ENCODE data around the gene COL9A3.
"Not testable (repeated sequence)": the region's sequence is repeated elsewhere in the genome, so short reads cannot be mapped to it uniquely, and the experiment has no call there.

COL9A3 gene

DNA sequence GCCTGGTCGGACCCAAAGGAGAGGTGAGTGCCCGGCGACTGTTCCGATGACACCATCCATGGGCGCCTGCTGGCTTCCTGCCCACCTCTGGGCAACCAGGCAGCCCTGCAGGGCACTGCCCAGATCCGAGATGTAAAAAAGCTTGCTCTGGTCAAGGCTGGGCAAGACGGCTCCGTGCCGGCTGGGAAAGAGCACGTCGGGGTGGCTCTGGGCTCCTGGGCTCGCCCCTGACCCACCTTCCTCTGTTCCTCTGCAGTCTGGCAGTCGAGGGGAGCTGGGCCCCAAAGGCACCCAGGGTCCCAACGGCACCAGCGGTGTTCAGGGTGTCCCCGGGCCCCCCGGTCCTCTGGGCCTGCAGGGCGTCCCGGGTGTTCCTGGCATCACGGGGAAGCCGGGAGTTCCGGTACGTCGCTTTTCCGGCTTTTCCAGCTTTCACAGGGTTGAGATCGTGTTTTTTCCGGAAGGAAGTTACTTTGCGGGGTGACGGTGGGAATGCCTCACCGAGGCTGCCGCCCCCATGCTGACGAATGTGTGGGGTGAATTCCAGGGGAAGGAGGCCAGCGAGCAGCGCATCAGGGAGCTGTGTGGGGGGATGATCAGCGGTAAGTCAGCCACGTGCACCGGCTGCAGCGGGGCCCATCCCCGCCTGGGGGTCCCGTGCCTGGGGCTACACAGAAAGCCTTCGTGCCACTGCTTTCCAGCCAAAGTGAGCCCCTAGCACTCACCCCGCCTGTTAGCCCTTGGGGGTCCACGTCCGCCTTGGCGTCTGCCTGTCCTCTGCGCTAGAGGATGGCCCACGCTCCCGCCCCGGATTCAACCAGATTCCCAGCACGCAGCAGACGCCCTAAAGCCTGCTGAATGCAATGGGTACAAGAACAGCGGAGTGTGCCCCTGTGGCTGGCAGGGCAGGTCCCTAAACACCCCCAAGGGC lies 19.3 kb downstream of the COL9A3 start:
- no peak for DNase-seq (ENCODE audit: low read depth in 2 of 2)

DNA sequence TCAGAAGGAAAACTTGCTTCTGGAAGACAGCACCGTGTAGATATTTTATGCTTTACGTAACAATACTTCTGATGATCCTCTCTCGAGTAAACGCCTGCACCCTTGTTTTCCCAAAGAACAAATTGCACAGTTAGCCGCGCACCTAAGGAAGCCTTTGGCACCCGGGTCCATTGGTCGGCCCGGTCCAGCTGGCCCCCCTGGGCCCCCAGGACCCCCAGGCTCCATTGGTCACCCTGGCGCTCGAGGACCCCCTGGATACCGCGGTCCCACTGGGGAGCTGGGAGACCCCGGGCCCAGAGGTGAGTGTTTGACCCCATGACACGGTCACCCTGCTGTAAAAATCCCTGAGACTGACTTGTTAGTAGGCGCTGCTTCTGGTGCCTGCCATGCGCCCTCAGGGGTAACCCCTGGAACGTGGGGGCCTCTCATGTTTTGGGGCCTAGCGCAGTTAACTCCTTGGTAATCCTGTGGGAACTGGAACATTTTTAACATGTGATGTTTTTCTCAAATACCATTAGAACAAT lies 20.2 kb downstream of the COL9A3 start:
- DNase-seq (ENCODE audit: low read depth in 2 of 2), result no peak

DNA sequence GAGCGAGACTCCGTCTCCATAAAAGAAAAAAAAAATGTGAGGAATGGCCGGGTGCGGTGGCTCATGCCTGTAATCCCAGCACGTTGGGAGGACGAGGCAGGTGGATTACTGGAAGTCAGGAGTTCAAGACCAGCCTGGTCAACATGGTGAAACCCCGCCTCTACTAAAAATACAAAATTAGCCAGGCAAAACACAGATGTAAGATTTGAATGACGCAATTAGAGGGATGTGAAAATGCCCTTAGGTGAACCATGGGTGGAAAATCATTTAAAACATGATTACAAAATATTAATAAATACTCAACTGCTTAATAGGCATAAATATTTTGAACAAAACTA lies 20.9 kb downstream of the COL9A3 start:
- no peak for DNase-seq (ENCODE audit: low read depth in 2 of 2)

DNA sequence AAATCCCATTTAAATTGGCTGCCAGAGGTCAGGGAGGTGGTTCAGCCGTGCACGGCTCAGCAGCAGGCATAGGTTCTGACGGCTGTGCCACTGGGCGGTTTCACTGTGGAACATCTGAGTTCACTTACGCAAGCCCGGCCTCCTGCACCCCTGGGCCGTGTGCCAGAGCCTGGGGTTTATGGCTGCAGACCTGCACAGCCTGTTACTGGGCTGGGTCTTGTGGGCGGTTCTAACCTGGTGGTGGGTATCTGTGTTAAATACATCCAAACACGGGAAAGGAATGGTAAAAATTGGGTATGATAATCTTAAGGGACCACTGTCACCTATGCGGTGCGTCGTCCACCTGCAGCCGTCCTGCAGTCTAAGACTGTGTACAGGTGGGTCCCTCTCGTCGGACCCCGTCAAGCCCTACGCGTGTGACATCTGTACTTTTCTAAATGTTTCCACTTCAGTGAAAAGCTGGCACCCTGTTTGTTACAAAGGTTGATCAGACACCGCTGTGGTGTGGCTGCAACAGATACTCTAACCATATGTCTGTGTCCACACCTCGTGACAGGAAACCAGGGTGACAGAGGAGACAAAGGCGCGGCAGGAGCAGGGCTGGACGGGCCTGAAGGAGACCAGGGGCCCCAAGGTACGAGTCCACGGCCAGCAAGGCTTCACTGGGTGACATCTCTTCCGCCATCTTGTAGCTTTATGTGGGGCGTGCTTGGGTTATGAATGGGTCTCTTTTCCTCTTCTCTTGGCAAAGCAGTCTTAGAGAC lies 21.5 kb downstream of the COL9A3 start:
- DNase-seq (ENCODE audit: low read depth in 2 of 2), result no peak

DNA sequence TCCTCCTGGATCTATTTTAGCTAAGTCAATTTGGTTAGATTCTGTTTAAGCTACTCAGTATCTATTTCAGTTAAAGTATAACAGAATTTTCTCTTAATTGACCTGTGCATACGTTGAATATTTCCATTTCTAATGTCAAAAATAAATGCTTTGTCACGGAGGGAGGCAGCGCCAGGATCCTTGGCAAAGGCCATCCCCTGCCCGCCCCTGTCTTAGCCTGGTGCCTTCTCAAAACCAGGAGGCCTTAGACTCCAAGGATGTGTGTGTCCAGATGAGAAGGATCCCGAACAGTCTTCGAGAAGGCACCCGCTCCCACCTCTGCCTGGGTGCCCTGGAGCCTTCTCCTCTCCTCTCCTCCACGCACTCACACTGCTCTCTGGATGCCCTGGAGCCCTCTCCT lies 22.4 kb downstream of the COL9A3 start:
- DNase-seq (ENCODE audit: low read depth in 2 of 2), result no peak

DNA sequence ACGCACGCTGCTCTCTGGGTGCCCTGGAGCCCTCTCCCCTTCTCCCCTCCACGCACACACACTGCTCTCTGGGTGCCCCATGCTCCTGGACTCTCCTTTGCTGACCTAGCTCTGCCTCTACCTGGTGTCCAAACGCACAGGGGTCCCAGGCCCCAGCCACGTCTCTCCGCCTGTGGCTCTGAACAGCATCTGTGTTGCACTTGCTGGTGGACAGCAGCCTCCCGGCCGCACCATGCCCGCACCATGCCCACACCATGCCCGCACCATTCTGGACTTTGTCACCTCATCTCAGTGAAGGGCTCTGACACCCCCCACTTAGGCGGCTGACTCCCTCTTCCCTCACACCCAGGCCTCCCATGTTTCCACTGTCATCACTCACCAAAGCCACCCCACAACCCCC lies 23.0 kb downstream of the COL9A3 start:
- no peak for DNase-seq (ENCODE audit: low read depth in 2 of 2)

DNA sequence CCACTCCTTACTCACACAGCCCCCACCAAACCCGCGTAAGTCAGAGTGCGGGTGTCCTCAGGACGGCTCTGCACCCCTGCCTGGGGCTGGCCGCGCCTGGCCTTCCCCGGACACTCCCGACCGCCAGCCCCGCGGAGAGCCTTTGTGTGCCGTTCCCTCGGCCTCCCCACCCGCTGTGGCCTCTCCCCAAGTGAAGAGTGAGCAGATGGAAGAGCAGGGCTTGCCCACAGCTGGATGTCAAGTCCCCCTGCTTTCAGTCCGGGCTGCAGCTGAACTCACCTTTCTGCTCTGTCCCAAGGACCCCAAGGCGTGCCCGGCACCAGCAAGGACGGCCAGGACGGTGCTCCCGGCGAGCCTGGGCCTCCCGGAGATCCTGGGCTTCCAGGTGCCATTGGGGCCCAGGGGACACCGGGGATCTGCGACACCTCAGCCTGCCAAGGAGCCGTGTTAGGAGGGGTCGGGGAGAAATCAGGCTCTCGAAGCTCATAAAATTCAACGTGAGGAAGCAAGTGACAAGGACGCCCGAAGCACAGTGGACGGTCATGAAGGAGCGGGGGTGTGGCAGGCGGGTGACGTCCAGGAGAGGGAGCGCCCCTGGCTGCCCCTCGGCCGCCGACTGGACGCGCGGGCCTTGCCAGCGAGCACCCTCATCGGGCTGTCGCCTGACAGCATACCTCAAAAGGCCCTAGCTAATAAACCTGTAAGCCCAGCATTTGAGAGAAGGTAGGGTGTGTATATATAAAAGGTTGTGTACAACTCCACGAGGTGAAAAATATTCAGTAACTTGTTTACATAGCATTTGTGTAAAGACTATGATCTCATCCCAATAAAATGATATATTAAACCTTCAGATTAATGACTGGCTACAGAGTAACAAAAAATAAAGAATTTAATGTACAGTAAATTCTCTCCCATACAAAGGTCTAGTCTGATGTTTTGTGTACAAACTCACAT lies 23.7 kb downstream of the COL9A3 start:
- DNase-seq (ENCODE audit: low read depth in 2 of 2), result no peak

DNA sequence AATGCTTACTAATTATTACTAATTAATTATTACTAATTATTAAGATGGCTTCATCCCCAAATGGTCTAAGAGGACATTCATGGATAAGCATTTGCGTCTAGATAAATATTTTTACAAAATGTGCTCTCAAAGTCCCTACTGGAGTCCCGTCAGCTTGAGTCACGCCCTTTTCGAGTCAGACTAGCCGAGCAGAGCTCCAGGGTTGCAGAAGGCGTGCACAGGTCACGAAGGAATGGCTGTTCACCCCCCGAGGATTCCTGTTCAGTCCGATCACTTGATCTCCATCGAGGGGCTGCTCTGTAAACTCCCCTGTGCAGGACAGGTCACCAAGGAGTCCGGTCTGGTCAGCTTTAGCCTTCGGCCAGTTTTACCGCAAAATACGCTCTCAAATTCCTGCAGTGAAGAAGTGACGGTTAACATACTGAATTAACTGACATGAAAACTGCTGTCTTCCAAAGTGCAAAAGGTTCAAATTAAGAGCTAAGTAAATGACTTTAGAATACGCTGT lies 24.9 kb downstream of the COL9A3 start:
- DNase-seq (ENCODE audit: low read depth in 2 of 2), result no peak

DNA sequence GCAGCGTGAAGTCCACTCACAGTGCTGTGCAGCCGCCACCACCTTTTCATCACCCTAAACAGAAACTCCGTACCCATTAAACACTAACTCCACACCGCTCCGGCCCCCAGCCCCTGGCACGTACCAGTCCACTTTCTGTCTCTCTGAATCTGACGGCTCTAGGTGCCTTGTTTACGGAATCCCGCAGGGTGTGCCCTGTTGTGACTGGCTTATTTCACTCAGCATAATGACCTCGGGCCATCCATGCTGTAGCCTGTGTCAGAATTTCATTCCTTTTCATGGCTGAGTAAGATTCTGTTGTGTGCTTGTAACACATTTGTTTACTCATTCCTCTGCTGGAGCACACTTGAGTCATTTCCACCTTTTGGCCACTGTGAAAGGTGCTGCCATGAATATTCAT lies 26.8 kb downstream of the COL9A3 start:
- DNase-seq (ENCODE audit: low read depth in 2 of 2), result no peak

DNA sequence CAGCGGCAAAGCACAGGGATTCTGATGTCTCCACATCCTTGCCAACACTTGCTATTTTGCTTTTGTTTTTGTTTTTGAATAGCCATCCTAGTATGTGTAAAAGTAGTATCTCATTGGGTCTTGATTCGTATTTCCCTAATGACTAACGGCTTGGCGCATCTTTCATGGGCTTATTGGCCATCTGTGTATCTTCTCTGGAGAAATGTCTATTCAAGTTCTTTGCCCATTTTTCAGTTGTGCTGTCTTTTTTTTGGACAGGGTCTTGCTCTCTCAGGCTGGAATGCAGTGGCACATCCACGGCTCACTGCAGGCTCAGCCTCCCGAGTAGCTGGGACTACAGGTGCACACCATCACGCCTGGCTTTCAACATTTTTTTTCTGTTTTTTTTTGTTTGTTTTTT lies 27.3 kb downstream of the COL9A3 start:
- DNase-seq (ENCODE audit: low read depth in 2 of 2), result no peak

DNA sequence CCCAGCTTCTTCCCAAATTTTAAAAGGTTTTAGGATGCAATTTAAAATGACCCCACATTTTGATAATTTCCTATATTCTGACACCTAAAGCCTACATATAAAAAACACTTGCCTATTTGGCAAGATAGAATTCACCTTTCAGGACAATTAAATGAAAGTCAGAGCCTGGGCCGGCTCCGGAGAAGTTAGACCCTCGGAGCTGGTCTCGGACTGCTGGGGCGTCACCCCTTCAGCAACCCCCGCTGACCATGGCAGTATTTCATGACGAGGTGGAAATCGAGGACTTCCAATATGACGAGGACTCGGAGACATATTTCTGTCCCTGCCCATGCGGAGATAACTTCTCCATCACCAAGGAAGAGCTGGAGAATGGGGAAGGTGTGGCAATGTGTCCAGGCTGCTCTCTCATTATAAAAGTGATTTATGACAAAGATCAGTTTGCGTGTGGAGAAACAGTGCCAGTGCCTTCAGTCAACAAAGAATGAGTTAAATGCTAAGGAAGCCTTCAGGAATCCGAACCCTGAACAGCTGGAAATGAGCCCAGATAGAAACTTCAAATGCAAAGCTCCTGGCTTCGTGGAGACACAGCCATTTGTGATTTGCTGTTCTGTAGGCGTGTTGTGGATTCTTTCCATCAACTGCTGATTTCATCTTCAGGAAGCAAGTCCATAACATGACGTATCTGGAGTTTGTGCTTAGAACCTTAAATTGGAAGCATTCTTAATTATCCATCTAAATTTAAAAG lies 28.7 kb downstream of the COL9A3 start:
- no peak for DNase-seq (ENCODE audit: low read depth in 2 of 2)

DNA sequence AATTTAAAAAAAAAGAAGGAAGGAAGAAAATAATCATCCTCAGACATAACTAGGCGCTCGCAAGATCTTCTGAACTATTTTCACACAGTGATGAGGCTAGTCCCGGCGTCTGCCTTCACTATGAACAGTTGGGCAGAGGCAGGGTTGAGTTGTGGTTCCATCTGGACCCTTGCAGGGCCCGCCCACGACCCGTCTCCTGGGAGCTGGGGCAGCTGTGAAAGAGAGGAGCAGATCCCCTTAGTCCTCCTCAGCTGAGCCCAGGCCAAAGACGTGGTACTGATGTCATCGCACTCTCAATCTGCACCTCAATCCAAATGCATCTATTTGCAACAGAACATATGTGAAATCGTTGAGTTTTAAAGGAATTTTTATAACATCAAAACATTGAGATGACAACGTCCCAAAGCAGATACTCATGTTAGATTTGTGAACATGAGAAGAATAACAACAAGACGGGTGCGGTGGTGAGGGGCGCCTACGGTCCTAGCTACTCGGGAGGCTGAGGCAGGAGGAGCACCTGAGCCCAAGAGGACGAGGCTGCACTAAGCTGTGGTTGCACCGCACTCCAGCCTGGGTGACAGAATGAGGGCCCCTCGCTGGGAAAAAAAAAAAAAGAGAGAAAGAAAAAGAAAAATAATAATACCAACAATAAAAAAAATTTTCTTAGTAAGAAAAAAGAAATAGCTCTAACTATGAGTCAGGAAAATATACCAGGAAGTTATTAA lies 29.5 kb downstream of the COL9A3 start:
- DNase-seq (ENCODE audit: low read depth in 2 of 2), result no peak

DNA sequence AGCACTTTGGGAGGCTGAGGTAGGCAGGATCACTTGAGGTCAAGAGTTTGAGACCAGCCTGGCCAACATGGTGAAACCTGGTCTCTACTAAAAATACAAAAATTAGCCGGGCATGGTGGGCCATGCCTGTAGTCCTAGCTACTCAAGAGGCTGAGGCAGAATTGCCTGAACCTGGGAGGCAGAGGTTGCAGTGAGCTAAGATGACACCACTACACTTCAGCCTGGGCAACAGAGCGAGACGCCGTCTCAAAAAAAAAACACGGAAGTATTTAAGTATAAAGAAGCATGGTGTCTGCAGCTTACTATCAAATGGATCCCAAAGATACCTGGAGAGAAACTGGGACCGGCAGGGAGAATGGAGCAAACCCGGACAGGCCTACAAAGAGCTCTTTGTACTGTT lies 32.1 kb downstream of the COL9A3 start:
- DNase-seq (ENCODE audit: low read depth in 2 of 2), result not testable (repeated sequence)

DNA sequence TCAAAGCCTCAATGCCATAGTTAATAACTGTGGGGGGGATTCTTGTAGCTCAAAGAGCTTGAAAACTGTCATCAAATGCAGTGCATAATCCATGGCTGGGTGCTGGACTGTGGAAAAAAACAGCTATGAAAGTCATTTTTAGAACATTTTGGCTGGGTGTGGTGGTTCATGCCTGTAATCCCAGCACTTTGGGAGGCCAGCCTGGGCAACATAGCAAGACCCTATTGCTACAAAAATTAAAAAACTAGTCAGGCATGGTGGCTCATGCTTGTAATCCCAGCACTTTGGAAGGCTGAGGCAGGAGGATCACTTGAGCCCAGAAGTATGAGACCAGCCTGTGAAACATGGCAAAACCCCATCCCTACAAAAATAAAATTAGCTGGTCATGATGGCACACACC lies 32.6 kb downstream of the COL9A3 start:
- no peak for DNase-seq (ENCODE audit: low read depth in 2 of 2)

DNA sequence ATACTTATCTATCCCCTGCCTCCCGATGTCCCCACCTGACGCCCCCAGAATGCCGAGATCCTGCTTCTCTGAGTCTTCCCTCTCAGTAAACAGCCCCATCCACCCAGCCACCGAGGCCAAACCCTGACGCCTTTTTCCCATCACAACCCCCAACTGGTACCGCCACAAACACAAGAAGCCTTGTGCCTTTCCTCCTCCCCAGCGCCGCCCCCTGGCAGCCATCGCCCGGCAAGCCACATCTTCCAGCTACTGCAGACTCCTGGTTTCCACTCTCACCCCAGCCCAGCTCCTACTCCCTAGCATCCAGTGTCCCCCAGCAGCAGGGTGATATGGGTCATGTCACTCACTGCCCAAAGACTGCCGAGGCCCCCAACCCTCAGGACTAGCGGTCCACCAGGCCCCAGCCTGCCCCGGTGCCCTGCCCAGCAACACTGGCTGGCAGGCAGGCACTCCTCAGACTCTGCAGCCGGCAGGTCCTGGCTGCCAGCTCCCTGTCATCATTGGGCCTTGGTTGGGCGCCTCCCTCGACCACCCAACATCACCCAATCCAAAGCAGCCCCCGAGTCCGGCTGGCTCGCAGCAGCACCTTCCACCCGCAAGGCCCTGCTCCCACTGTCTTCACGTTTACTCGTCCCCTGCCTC lies 33.6 kb downstream of the COL9A3 start:
- no peak for DNase-seq (ENCODE audit: low read depth in 2 of 2)

DNA sequence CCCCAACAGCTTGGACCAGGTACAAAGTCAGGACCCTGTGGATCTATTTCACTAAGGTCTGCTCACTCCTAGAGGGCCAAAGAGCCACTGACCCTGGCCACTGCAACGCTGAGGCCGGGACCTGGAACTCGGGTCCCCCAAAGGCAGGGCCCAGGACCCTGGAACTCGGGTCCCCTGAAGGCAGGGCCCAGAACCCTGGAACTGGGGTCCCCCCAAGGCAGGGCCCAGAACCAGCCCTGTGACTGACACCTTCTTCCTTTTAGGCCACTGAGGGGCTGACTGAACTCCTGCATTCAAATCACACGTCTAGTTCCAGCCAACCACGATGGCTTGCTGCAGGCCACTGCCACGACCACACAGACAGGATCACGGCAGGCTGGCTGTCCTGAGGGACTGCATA lies 35.3 kb downstream of the COL9A3 start:
- no peak for DNase-seq (ENCODE audit: low read depth in 2 of 2)

DNA sequence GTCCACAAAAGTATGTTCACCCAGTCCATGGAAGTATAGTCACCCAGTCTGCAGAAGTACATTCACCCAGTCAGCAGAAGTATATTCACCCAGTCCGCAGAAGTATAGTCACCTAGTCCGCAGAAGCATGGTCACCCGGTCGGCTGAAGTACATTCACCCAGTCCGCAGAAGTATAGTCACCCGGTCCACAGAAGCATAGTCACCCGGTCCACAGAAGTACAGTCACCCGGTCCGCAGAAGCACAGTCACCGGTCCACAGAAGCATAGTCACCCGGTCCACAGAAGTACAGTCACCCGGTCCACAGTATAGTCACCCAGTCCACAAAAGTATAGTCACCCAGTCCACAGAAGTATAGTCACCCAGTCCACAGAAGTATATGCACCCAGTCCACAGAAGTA lies 36.0 kb downstream of the COL9A3 start:
- DNase-seq (ENCODE audit: low read depth in 2 of 2), result no peak

DNA sequence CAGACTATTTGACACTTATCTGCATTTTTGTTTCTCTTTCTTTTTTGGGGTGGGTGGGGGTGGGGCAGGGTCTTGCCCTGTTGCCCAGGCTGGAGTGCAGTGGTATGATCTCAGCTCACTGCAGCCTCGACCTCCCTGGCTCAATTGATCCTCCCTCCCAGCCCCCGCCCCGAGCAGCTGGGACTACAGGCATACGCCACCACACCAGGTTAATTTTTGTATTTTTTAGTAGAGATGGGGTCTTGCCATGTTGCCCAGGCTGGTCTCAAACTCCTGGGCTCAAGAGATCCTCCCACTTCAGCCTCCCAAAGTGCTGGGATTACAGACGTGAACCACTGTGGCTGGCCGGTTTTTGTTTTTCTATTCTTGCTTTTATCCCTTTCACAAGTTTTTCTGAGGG lies 36.5 kb downstream of the COL9A3 start:
- not testable (repeated sequence) for DNase-seq (ENCODE audit: low read depth in 2 of 2)

DNA sequence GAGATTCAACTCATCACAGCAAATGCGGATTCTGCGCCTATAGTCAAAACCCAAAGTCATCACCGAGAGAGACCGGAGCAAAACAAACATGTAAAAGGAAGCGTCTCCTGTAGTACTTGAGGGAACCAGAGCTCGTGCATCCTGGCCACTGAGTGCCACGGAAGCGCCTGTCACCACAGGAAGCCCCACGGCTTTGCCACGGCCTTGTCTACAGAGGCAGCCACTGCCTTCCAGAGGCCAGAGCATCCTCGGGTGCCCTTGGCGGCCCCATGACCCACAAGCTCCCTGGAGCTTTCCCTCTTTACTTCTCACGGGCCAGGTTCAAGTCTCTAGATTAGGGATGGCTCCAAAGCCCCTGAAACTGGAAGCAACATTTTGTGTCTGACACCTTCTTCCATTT lies 37.3 kb downstream of the COL9A3 start:
- no peak for DNase-seq (ENCODE audit: low read depth in 2 of 2)

DNA sequence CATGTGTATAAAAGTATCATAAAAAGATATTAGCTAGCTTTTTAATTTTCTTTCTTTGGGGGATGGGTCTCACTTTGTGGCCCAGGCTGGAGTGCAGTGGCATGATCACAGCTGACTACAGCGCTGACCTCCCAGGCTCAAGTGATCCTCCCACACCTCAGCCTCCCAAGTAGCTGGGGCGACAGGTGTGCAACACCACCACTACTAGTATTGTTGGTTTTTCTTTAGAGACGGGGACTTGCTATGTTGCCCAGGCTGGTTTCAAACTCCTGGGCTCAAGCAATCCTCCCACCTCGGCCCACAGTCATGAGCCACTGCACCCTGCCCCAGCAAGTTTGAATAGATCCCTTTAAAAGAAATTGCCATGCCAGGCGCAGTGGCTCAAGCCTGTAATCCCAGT lies 38.3 kb downstream of the COL9A3 start:
- no peak for DNase-seq (ENCODE audit: low read depth in 2 of 2)

All from activated CD8-positive, alpha-beta memory T cell treated with anti-CD3 and anti-CD28 coated beads for 4 hours (primary cell).